ENCODE data around the gene SPATS2. TPM values are rescaled to one million over a fixed set of nuclear protein-coding genes. Genes with fewer than 3 reads are reported as not detected.
A peak's percentile ranks its signal among the peaks of the same experiment; 100 is the strongest.
"Not testable (repeated sequence)": the region's sequence is repeated elsewhere in the genome, so short reads cannot be mapped to it uniquely, and the experiment has no call there.

SPATS2 gene
- total and polyA plus RNA-seq, 2 experiments from 2014 or later: 31.0 to 43.1 TPM

DNA sequence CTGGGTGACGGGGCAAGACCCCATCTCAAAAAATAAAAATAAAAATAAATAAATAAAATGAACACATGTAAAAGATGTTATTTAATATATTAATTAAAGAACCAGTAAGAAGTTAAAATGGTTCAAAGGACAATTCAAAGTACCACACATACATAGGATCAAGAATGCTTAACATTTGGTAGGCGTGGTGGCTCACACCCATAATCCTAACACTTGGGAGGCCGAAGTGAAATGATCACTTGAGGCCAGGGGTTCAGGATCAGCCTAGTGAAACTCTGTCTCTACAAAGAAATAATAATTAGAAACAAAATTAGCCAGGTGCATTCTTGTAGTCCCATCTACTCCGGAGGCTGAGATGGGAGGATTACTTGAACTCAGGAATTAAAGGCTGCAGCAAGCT lies 53.3 kb downstream of the SPATS2 start:
- Histone ChIP-seq H3K36me3 (no peaks in the 10 kb centered on the region), H3K27ac (no peak overlapping the region), H3K4me3 (no peak overlapping the region), H3K27me3 (no peaks in the 10 kb centered on the region), H3K4me1 (ENCODE audit: low read depth) (no peaks in the 10 kb centered on the region), H3K9me3 (ENCODE audit: low read depth) (no peaks in the 10 kb centered on the region)
- DNase-seq (ENCODE audit: low read depth in 1 of 2, low spot score in 1 of 2): no peak
- TF ChIP-seq, protein P1, sequence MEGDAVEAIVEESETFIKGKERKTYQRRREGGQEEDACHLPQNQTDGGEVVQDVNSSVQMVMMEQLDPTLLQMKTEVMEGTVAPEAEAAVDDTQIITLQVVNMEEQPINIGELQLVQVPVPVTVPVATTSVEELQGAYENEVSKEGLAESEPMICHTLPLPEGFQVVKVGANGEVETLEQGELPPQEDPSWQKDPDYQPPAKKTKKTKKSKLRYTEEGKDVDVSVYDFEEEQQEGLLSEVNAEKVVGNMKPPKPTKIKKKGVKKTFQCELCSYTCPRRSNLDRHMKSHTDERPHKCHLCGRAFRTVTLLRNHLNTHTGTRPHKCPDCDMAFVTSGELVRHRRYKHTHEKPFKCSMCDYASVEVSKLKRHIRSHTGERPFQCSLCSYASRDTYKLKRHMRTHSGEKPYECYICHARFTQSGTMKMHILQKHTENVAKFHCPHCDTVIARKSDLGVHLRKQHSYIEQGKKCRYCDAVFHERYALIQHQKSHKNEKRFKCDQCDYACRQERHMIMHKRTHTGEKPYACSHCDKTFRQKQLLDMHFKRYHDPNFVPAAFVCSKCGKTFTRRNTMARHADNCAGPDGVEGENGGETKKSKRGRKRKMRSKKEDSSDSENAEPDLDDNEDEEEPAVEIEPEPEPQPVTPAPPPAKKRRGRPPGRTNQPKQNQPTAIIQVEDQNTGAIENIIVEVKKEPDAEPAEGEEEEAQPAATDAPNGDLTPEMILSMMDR (IDR thresholded peaks at IDR 0.05; ENCODE audit: low read depth, low read length): no peak

DNA sequence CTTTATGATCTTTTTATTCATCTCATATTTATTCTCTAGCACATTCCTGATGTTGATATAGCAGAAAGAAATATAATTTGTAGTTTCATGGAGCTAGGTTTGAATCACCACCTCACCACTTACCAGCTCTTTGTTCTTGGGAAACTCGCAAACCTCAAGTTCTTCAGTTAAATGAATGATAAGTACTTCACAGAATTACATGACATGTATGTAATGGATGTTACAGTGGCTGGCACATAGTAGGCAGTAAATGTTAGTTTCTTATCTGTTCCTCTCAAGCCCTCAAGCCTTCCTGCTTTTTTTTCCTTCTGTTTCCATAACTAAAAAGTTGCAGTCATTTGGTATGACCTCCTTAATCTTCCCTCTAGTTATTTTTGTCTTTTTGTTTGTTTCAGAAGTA lies 54.9 kb downstream of the SPATS2 start:
- no peak overlapping the region for H3K27ac ChIP-seq
- H3K4me1 ChIP-seq (ENCODE audit: low read depth): no peaks in the 10 kb centered on the region
- H3K4me3 ChIP-seq: no peak overlapping the region
- TF ChIP-seq, protein P1 (IDR thresholded peaks at IDR 0.05; ENCODE audit: low read depth, low read length): no peak
- DNase-seq (ENCODE audit: low read depth in 1 of 2, low spot score in 1 of 2): no peak
- no peaks in the 10 kb centered on the region for H3K9me3 ChIP-seq (ENCODE audit: low read depth)
- no peaks in the 10 kb centered on the region for H3K27me3 ChIP-seq
- no peaks in the 10 kb centered on the region for H3K36me3 ChIP-seq

DNA sequence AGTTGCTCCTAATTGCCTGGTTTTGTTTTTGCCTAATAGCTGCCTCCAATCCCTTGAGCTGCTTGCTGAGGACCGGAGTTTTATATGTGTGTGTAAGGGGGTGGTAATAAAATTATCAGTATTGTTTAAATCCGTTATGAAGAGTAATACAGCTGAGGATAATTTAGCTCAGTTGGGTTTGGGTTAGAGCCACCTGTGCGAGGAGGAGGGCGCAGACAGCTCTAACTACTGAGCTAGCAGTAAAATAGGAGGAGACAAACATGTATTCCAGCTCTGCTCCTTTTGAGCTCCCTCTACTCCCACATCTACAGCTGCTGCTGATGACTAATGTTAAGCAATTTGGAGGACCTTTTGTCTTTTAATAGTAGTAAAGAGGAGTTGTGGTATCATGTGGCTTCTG lies 61.5 kb downstream of the SPATS2 start:
- Histone ChIP-seq H3K36me3 (no peaks in the 10 kb centered on the region), H3K27ac (peak overlapping the region; percentile 47)
- DNase-seq (ENCODE audit: low read depth in 1 of 2, low spot score in 1 of 2): peak in 1 of 2 donors; percentile 76

DNA sequence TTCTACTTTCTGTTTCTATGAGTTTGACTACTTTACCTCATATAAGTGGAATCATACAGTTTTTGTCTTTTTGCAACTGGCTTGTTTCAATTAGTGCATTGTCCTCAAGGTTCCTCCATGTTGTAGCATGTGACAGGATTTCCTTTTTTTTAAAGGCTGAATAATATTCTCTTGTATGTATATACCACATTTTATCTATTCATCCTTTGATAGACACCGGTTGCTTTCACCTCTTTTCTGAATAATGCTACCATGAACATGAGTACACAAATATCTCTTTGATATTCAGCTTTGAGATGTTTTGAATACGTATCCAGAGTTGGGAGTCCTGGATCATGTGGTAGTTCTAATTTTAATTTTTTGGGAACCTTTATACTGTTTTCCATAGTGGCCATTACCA lies 65.4 kb downstream of the SPATS2 start:
- Histone ChIP-seq H3K27me3 (no peaks in the 10 kb centered on the region), H3K9me3 (ENCODE audit: low read depth) (no peaks in the 10 kb centered on the region), H3K4me3 (no peak overlapping the region), H3K4me1 (ENCODE audit: low read depth) (no peaks in the 10 kb centered on the region), H3K36me3 (no peaks in the 10 kb centered on the region), H3K27ac (no peak overlapping the region)
- TF ChIP-seq, protein P1 (IDR thresholded peaks at IDR 0.05; ENCODE audit: low read depth, low read length): no peak
- DNase-seq (ENCODE audit: low read depth in 1 of 2, low spot score in 1 of 2): no peak

More for the DNA sequence above, 61.5 kb downstream of the SPATS2 start:
- no peak overlapping the region for H3K4me3 ChIP-seq
- no peaks in the 10 kb centered on the region for H3K4me1 ChIP-seq (ENCODE audit: low read depth)
- no peaks in the 10 kb centered on the region for H3K27me3 ChIP-seq
- no peaks in the 10 kb centered on the region for H3K9me3 ChIP-seq (ENCODE audit: low read depth)
- TF ChIP-seq, protein P1 (IDR thresholded peaks at IDR 0.05; ENCODE audit: low read depth, low read length): no peak

DNA sequence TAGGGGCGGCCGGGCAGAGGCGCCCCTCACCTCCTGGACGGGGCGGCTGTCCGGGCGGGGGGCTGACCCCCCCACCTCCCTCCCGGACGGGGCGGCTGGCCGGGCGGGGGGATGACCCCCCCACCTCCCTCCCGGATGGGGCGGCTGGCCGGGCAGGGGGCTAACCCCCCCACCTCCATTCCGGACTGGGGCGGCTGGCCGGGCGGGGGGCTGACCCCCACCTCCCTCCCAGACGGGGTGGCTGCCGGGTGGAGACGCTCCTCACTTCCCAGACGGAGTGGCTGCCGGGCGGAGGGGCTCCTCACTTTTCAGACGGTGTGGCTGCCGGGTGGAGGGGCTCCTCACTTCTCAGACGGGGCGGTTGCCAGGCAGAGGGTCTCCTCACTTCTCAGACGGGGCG lies 69.5 kb downstream of the SPATS2 start:
- not testable (repeated sequence) for H3K36me3 ChIP-seq; H3K4me3 ChIP-seq; H3K27me3 ChIP-seq; H3K27ac ChIP-seq; DNase-seq (ENCODE audit: low read depth in 1 of 2, low spot score in 1 of 2); H3K9me3 ChIP-seq (ENCODE audit: low read depth)
- H3K4me1 ChIP-seq (ENCODE audit: low read depth): peaks cover 26% of the 10 kb centered on the region

DNA sequence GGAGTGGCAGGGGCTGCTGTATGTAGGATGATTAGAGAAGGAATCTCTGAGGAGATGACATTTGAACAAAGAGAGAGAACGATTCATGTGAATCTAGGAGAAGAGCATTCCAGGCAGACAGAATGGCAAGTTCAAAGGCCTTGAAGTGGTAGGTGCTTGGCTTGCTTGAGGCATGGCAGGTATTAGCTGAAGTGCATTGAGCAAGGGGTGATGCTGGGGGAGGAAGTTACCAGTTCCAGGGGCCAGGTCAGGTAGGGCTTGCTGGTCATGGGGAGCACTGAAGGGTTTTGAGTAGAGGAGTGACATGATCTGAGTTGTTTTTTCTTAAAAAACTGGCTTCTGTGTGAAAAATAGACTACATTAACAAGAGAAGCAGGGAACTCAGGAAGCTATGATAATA lies 71.8 kb downstream of the SPATS2 start:
- Histone ChIP-seq H3K27me3 (no peaks in the 10 kb centered on the region), H3K36me3 (no peaks in the 10 kb centered on the region), H3K4me3 (no peak overlapping the region), H3K27ac (no peak overlapping the region), H3K4me1 (ENCODE audit: low read depth) (peaks cover 26% of the 10 kb centered on the region), H3K9me3 (ENCODE audit: low read depth) (no peaks in the 10 kb centered on the region)
- TF ChIP-seq, protein P1 (IDR thresholded peaks at IDR 0.05; ENCODE audit: low read depth, low read length): no peak
- DNase-seq (ENCODE audit: low read depth in 1 of 2, low spot score in 1 of 2): no peak
